HG03378 (cell line): ENCODE measurements around the gene ZNF557.
A peak's percentile ranks its signal among the peaks of the same experiment; 100 is the strongest.

ENCODE experiments used
- ATAC-seq: cut with Tn5 transposase; IDR thresholded peaks from one replicate; pipeline ENCODE4 v1.9.1; 2021; ENCODE audit warnings: mild to moderate bottlenecking, moderate library complexity; ENCODE audit not compliant: unreplicated experiment

The ZNF557 gene

DNA sequence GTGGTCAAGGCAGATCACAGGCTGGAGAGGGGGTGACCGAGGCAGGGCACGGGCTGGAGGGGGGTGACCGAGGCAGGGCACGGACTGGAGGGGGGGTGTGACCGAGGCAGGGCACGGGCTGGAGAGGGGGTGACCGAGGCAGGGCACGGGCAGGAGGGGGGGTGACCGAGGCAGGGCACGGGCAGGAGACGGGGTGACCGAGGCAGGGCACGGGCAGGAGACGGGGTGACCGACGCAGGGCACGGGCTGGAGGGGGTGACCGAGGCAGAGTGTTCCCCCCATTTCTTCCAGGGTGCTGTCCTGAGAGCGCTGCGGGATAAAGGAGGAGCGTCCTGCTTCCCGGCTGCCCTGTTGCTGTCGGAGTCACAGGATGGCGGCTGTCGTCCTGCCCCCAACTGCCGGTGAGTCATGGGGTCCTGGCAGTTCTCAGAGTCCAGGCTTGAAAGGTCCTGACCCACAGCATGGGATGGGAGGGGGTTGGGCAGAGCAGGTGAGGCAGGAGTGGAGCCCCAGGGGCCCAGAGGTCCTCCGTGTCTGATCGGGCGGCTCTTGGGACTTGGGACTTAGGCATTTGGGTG, 5.3 kb downstream of the ZNF557 start:
- ATAC-seq = no peak

- no peak for ATAC-seq
These were observed 6.6 kb downstream of the ZNF557 start for GRCh38 chr19:7076151-7076550.

- ATAC-seq = no peak
These were observed 8.5 kb downstream of the ZNF557 start for GRCh38 chr19:7078008-7078407.

DNA sequence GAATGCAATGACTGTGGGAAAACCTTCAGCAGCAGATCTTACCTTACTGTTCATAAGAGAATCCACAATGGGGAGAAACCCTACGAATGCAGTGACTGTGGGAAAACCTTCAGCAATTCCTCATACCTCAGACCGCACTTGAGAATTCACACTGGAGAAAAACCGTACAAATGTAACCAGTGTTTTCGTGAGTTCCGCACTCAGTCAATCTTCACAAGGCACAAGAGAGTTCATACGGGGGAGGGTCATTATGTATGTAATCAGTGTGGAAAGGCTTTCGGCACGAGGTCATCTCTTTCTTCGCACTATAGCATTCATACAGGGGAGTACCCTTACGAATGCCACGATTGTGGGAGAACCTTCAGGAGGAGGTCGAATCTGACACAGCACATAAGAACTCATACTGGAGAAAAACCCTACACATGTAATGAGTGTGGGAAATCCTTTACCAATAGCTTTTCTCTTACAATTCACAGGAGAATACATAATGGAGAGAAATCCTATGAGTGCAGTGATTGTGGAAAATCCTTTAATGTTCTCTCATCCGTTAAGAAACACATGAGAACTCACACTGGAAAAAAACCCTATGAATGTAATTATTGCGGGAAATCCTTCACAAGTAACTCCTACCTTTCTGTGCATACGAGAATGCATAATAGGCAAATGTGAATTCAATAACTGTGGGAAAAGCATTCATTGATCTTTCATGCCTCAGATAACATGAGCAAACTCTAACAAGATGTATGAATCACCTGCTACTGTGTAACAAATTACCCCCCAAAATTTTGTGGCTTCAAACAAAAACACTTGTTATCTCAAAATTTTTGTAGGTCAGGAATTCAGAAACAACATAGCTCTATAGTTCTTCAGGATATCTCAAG, 13.8 kb downstream of the ZNF557 start:
- ATAC-seq = no peak

- ATAC-seq = no peak
These were observed 19.5 kb downstream of the ZNF557 start for GRCh38 chr19:7088999-7089398.

DNA sequence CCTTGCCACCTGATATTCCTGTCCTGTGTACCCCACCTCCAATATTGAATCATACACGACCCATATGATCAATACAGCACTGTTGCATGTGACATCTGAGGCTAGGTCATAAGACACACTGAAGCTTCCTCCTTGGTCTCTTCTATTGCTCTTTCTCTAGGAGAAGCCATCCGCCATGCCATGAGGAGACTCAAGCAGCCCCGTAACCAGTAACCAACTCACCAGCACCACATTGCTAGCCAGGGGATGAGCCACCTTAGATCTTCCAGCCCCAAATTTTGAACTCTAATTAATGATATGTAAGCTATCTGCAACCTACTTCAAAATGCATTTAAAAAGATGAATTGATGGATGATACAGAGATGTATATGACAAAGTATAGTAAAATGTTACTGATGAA, 28.6 kb downstream of the ZNF557 start:
- ATAC-seq = no peak

DNA sequence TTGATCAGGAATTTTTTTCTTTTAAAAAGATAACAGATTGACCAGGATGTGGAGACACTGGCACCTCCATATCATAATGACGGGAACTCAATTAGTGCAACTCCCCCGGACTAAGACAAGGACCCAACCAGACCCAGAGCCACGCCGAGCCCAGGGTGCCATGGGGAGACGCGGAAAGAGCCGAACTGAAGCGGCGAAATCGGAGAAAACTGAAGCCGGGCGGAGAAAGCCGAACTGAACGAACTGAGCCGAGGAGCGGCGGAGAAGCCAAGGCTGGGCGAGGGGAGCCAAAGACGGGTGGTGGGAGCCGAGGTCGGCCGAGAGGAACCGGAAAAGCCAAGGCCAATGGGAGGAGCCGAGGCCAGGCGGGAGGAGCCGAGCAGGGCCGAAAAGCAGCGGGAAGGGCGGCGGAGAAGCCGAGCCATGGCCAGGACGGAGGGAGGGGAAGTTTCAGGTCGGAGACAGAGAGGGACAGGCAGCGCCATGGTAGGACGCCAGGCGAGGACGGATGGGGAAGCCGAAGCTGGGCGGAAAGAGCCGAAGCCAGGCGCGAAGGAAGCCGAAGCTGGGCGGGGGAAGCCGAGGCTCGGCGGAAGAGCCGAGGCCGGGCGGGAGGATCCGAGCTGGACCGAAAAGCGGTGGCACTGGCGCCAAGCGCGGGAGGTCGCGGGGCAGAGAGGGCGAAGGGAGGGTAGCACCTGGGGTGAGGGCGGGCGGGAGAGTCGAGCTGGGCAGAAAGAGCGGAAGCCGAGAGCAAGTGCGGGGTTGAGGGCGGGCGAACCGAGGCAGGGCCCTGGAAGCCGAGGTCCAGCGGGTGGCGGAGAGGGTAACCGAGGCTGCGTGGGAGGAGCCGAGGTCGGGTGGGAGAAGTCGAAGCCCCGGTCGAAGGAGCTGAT, 29.4 kb downstream of the ZNF557 start:
- ATAC-seq = peak; percentile 79

DNA sequence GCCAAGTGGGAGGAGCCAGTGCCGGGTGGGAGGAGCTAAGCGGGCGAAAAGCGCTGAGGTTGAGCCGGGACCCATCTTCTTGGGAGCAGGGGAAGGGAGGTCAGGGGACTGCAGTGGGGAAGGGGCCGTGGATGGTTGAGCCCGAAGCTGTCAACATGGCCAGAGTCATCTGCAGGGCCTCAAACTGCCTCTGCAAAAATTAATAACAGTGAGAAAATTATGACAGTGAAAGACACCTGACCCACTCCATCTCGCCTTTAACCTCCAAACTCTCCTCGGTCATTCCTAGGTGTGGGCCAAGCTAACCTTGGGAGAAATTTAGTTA, 30.1 kb downstream of the ZNF557 start:
- ATAC-seq = no peak

- ATAC-seq = no peak
These were observed 32.2 kb downstream of the ZNF557 start for GRCh38 chr19:7101498-7102253.

GRCh38 chr19:7104747-7105447, 35.4 kb downstream of the ZNF557 start:
- ATAC-seq = no peak

DNA sequence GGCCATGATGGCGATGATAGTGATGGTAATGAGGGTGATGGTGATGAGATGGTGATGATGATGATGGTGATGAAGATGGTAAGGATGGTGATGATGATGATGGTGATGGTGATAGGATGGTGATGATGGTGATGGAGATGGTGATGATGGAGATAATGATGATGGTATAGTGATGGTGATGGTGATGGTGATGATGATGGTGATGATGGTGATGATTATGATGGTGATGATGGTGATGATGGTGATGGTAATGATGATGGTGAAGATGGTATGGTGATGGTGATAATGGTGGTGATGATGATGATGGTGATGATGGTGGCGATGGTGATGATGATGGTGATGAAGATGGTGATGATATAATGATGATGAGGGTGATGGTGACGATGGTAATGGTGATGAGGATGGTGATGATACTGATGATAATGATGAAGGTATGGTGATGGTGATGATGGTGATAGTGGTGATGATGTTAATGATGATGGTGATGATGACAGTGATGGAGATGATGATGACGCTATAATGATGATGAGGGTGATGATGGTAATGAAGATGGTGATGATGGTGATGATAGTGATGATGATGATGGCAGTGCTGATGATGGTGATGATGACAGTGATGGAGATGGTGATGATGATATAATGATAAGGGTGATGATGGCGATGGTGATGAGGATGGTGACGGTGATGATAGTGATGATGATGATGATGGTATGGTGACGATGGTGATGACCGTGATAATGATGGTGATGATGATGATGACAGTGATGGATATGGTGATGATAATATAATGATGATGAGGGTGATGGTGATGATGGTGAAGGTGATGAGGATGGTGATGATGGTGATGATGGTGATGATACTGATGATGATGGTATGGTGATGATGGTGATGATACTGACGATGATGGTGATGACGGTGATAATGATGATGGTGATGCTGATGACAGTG, 37.5 kb downstream of the ZNF557 start:
- no peak for ATAC-seq

DNA sequence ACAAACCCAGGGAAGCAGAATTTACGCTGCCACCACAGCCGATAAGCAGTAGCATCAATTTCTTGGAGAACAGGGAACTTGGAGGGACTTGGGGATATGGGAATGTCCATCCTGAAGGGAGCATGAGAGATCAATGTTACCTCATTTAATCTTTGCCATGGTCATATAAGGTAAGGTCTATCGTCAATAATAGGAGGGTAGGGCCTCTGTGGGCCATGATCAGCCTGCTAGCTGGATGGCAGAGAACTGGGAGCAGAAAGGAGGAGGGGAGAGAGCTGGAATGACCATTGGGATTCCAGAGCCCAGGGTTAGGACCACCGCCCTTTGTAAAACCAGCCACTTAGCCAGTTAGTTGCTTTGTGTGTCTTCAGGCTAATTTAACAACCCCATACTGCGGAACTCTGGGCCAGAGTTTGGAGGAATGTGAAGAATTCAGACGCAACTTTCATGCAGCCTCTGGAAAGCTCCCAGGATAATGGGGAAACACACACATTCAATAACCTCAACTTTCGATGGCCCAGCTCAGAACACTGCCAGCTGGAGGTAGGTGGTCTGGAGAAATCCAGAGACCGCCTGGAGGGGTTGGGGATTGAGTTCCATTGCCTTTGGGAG, 40.3 kb downstream of the ZNF557 start:
- ATAC-seq = no peak

DNA sequence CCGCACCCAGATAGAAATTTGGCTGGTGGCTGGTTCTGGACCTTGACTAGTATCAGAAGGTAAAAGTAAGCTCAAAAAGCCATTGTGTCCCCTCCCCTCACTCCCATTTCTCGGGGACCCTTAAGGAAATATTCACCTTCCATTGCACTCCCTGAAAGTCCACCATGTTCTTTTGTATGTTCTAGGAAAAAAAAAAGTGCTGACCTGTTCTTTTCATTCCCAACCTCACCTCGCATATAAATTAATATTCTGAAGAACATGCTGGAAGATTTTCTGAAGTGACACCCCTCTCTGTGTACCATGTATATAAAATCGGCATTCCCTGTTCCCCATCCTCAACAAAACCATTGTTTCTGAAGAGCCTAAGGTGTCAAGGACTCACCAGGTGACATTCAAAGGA, 43.2 kb downstream of the ZNF557 start:
- ATAC-seq = no peak

DNA sequence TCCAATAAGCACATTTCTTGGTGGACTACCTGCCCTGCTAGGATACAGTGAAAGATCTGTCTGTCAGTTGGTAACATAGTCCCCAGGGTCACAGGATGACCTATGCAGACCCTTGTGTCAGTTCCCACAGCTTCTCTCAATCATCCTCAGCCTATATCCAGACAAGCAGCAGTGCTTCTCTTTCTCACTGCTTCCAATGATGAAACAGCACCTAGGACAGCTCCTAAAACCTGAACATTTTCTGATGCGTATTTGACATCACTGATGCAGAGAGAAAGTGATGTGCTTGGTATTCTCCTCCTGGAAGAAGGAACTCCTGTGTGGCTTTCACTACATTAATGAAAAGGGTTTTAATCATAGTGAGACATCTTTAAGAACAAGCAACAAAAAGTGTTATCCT, 43.7 kb downstream of the ZNF557 start:
- ATAC-seq = no peak

DNA sequence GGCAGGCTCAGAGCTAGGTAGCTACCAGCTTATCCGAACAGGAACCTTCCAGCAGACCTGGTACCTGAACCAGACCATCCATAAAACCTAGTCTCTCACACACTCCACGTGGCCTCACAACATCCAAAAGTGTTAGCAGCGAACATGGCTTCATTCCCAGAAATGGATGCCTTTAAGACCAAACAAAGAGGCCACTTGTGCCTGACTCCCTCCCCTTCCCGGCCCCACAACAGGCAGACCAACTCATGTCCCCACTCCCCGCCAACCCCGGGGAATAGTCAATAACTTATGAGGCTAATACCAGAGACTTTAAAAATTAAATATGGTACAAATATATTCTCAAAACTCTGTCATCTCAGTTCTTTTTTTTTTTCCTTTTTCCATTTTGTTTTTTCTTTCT, 46.2 kb downstream of the ZNF557 start:
- no peak for ATAC-seq

GRCh38 chr19:7117248-7117647, 47.7 kb downstream of the ZNF557 start:
- ATAC-seq = no peak

- no peak for ATAC-seq
These were observed 50.1 kb downstream of the ZNF557 start for GRCh38 chr19:7119582-7119981.

DNA sequence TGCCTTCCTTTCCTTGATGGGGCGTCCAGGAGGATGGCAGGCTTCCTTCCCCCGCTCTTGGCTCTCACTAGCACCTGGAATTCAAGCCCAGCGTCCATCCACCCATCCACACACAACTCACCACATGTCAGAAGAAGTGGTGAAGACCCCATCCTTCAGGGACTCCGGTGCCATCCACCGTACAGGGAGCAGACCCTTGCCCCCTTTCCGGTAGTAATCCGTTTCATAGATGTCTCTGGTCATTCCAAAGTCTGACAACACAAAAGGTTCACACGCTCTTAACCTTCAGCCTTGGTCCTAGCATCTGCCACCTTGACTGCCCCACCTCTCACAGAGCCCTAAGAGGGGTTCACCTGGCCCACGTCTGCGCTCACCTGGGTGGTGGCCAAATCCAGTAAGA, 51.0 kb downstream of the ZNF557 start:
- no peak for ATAC-seq

- no peak for ATAC-seq
These were observed 53.2 kb downstream of the ZNF557 start for GRCh38 chr19:7122701-7123100.
